Endothelial cell of umbilical vein (primary cell): ENCODE measurements around the gene ZNF74.
"Not testable (repeated sequence)": the region's sequence is repeated elsewhere in the genome, so short reads cannot be mapped to it uniquely, and the experiment has no call there.

Source experiments
- EZH2 ChIP-seq: IDR thresholded peaks from 2 replicates; pipeline ENCODE4 v1.6.1; 2012; ENCODE audit warnings: borderline replicate concordance, low read depth, mild to moderate bottlenecking, moderate library complexity, low read length, inconsistent platforms; ENCODE audit not compliant: severe bottlenecking
- FOS ChIP-seq: IDR thresholded peaks from 2 replicates; pipeline ENCODE4 v1.6.1; 2011; ENCODE audit warnings: mild to moderate bottlenecking, low read length, moderate library complexity, borderline replicate concordance; ENCODE audit not compliant: insufficient read depth
- JUN ChIP-seq: IDR thresholded peaks from 2 replicates; pipeline ENCODE4 v1.6.1; 2011; ENCODE audit warnings: borderline replicate concordance, low read depth; ENCODE audit not compliant: insufficient read length, insufficient read depth
- MYC ChIP-seq: IDR thresholded peaks from one replicate; pipeline ENCODE4 v1.6.1; 2011; ENCODE audit warnings: mild to moderate bottlenecking, low read depth, low read length
- POLR2A ChIP-seq: IDR thresholded peaks from 2 replicates; pipeline ENCODE4 v1.6.1; 2012; ENCODE audit warnings: low read depth, mild to moderate bottlenecking, control low read depth, low read length
- POLR2AphosphoS5 ChIP-seq: IDR thresholded peaks from 2 replicates; pipeline ENCODE4 v1.6.1; 2012; ENCODE audit warnings: low read depth, mild to moderate bottlenecking, control low read depth, low read length, moderate library complexity; ENCODE audit not compliant: insufficient read depth
- TF ChIP-seq, protein P1 (sequence below), 2 donors: IDR thresholded peaks; 1 replicate in 1 of 2; 2 replicates in 1 of 2; pipeline ENCODE4 v1.5.1; 2011; ENCODE audit warnings: low read length in 2 of 2, mild to moderate bottlenecking in 2 of 2, moderate library complexity in 2 of 2, control low read depth in 1 of 2, inconsistent platforms in 1 of 2, low read depth in 1 of 2; ENCODE audit not compliant: insufficient read depth in 1 of 2; ENCODE audit errors: extremely low read depth in 1 of 2

DNA sequence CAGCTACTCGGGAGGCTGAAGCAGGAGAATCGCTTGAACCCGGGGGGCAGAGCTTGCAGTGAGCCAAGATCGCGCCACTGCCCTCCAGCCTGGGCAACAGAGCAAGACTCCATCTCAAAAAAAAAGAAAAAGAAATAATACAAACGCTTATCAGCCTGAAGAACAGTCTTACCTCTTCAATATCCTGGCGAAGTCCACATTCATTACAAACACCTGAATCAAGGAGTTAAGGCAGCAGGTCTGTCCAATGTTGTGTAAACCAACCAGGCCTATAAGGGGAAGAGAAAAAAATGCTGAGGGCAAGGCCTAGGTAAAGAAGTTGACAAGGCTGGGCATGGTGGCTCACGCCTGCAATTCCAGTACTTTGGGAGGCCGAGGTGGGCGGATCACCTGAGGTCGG is 17.0 kb upstream of the ZNF74 start:
- not testable (repeated sequence) for TF ChIP-seq FOS, POLR2AphosphoS5, POLR2A, EZH2, JUN, MYC
- TF ChIP-seq, protein P1, sequence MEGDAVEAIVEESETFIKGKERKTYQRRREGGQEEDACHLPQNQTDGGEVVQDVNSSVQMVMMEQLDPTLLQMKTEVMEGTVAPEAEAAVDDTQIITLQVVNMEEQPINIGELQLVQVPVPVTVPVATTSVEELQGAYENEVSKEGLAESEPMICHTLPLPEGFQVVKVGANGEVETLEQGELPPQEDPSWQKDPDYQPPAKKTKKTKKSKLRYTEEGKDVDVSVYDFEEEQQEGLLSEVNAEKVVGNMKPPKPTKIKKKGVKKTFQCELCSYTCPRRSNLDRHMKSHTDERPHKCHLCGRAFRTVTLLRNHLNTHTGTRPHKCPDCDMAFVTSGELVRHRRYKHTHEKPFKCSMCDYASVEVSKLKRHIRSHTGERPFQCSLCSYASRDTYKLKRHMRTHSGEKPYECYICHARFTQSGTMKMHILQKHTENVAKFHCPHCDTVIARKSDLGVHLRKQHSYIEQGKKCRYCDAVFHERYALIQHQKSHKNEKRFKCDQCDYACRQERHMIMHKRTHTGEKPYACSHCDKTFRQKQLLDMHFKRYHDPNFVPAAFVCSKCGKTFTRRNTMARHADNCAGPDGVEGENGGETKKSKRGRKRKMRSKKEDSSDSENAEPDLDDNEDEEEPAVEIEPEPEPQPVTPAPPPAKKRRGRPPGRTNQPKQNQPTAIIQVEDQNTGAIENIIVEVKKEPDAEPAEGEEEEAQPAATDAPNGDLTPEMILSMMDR (IDR thresholded peaks at IDR 0.05; ENCODE audit: extremely low read depth in 1 of 2, insufficient read depth in 1 of 2, low read depth in 1 of 2, low read length in 2 of 2) = not testable (repeated sequence)
